Mammary epithelial cell (primary cell): ENCODE results near the gene ST3GAL4.

Source experiments
- EZH2 ChIP-seq: IDR thresholded peaks from 2 replicates; pipeline ENCODE4 v1.6.1; 2012; ENCODE audit warnings: low read length, inconsistent platforms, borderline replicate concordance
- TF ChIP-seq, protein P1 (sequence below), 2 donors: IDR thresholded peaks in 1 of 2; conservative IDR thresholded peaks in 1 of 2; 2 replicates each; pipeline ENCODE4 v1.5.1; 2011 to 2012; ENCODE audit warnings: inconsistent platforms in 2 of 2, low read length in 2 of 2, mild to moderate bottlenecking in 2 of 2, control low read depth in 1 of 2, low read depth in 1 of 2; ENCODE audit not compliant: insufficient read depth in 1 of 2; ENCODE audit errors: extremely low read depth in 1 of 2

DNA sequence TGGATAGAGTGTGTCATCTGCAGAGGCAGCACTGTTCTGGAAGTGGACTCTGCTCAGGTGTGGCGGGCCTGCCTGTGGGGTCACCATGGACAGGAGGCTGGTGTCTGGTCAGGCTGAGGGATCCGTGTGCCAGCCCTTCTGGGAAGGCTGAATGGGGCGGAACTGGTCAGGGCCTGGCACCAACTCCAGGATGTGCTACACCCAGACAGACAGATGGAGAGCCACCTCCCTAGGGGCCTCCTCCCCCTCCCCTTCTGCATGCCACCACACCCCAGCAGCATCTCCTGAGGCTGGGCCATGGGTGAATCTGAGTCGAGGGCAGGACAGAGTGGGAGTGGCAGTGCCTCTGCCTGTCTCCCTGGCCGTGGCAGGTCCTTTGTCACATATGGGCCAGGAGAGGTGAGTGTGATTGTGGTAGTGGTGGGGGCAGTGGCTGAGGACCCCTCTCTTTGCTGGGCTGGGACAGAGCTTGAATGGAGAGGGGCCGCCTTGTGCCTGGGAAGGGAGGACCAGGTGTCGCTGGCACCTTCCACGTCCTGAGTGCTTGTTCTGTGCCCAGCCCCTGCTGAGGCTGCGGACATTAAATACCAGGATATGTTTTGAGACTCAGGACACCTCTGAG lies 29.1 kb downstream of the ST3GAL4 start:
- TF ChIP-seq, protein P1, sequence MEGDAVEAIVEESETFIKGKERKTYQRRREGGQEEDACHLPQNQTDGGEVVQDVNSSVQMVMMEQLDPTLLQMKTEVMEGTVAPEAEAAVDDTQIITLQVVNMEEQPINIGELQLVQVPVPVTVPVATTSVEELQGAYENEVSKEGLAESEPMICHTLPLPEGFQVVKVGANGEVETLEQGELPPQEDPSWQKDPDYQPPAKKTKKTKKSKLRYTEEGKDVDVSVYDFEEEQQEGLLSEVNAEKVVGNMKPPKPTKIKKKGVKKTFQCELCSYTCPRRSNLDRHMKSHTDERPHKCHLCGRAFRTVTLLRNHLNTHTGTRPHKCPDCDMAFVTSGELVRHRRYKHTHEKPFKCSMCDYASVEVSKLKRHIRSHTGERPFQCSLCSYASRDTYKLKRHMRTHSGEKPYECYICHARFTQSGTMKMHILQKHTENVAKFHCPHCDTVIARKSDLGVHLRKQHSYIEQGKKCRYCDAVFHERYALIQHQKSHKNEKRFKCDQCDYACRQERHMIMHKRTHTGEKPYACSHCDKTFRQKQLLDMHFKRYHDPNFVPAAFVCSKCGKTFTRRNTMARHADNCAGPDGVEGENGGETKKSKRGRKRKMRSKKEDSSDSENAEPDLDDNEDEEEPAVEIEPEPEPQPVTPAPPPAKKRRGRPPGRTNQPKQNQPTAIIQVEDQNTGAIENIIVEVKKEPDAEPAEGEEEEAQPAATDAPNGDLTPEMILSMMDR (conservative IDR thresholded peaks at IDR 0.05 in 1 of 2, IDR thresholded peaks at IDR 0.05 in 1 of 2; ENCODE audit: extremely low read depth in 1 of 2, insufficient read depth in 1 of 2, low read depth in 1 of 2, low read length in 2 of 2) = no peak
- no peak for TF ChIP-seq EZH2
